Measurements from ENCODE around the gene FABP3. TPM values are rescaled to one million over a fixed set of nuclear protein-coding genes. Genes with fewer than 3 reads are reported as not detected.

The FABP3 gene
- total and polyA plus RNA-seq, 2 of the 4 experiments (the other 2 are of a cell fraction) = 4.8 to 8.6 TPM

DNA sequence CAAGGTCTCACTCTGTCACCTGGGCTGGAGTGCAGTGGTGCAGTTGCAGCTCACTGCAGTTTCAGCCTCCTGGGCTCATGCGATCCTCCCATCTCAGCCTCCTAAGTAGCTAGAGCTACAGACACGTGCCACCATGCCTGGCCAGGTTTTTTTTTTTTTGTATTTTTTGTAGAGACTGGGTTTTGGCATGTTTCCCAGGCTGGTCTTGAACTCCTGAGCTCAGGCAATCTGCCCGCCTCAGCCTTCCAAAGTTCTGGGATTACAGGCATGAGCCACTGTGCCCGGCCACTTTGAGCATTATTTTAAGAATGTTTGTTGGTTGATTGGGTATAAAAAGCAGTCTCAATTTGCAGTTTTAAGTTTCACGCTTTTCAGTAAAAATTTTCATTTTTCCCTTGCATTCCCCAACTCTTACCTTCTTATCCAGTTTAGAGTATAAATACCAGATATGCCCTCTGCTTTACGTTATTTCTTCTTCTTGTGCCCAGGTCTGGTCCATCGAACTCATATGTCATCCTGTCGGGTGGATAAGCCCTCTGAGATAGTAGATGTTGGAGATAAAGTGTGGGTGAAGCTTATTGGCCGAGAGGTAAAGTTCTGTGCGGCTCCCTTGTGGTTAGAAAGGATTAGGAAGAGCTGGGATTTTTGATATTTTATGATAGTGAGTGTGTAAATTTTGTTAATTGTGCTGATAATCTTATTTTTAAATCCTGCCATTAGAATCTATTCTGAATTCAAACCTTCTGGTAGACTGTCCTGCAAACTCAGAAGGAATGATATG is 36.0 kb downstream of the FABP3 start (continued):
- TF ChIP-seq CEBPB (IDR thresholded peaks at IDR 0.05; ENCODE audit: low read depth, low read length) = no peak

DNA sequence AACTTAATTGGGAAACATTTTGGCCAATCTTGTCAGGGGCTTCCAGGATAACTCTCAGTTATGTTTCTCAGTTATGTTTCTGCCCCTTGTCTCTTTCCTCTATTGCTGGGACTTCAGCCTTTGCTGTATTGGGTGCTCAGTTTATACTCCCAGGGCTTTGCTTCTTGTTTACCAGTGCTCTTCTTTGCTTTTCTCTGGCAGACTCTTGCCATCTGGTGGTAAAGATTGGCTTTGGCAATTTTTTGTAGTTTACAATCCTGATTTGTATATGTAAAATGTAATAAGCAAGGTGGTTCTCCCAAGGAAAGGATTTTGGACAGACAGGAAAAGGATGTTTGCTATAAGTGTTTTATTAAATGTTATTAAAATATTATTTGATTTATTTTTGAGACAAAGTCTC is 37.9 kb downstream of the FABP3 start:
- H4K8ac ChIP-seq (ENCODE audit: low read depth in 2 of 2, low read length in 2 of 2) = no peak overlapping the region
- H3K79me1 ChIP-seq (ENCODE audit: low read depth in 1 of 2, low read length in 2 of 2) = 0 out of 4 replicates have a peak, but pooled peaks cover 0 to 2% of the 10 kb centered on the region in 2 experiments
- H4K91ac ChIP-seq (ENCODE audit: insufficient read depth, low read depth, low read length) = no peak overlapping the region
- H3K9ac ChIP-seq (ENCODE audit: low read depth, low read length) = no peak overlapping the region
- POLR2A ChIA-PET (ENCODE audit: unreplicated experiment) = no interaction called here
- ATAC-seq (ENCODE audit: low read depth) = peak; percentile 81
- no TSS peak for BruUV-seq (replicated peaks)
- H2AFZ ChIP-seq (replicated peaks; ENCODE audit: low read length, poor library complexity) = no peak overlapping the region
- H3K23ac ChIP-seq (ENCODE audit: low read depth, low read length) = no peak overlapping the region
- H3K56ac ChIP-seq (ENCODE audit: extremely low read depth, insufficient read depth, low read length) = no peak overlapping the region
- H3K4ac ChIP-seq (ENCODE audit: low read depth, low read length) = no peak overlapping the region
- no peaks in the 10 kb centered on the region for H3K9me1 ChIP-seq (ENCODE audit: insufficient read depth, low read length)
- H2AK5ac ChIP-seq (ENCODE audit: low read depth, low read length) = no peak overlapping the region
- H3K36me3 ChIP-seq (ENCODE audit: control insufficient read depth, insufficient read depth, low read length) = peaks cover 3% of the 10 kb centered on the region; the same call in 1 of the 2 replicates
- H3K4me1 ChIP-seq (ENCODE audit: control insufficient read depth, insufficient read depth, low read length) = no peaks in the 10 kb centered on the region
- no peak overlapping the region for H3K18ac ChIP-seq (ENCODE audit: low read depth, low read length)
- no peak overlapping the region for H3K4me3 ChIP-seq (ENCODE audit: insufficient read depth, low read depth, low read length)
- CTCF ChIA-PET = no interaction called here
- dilution Hi-C loops (cut with HindIII; ENCODE audit: low sequenced_read_pairs, unreplicated experiment) = no loop called here
- intact Hi-C loops (cut with micrococcal nuclease) = loop anchor here (1.0 to 10.0 kb wide), 3 partner anchors 39 to 530 kb away; partner anchors contain the start of gene SNRNP40
- no peak overlapping the region for H2BK5ac ChIP-seq (ENCODE audit: low read depth, low read length, poor library complexity, severe bottlenecking)
- no peaks in the 10 kb centered on the region for H3K27me3 ChIP-seq (ENCODE audit: control insufficient read depth, insufficient read depth, low read length)
- no peaks in the 10 kb centered on the region for H3K9me3 ChIP-seq (ENCODE audit: control insufficient read depth, insufficient read depth, low read length)
- H3K27ac ChIP-seq (ENCODE audit: insufficient read depth, low read length) = no peak overlapping the region
- H2AK9ac ChIP-seq (replicated peaks; ENCODE audit: low read depth, low read length, poor library complexity) = no peak overlapping the region
- no peak overlapping the region for H2BK20ac ChIP-seq (ENCODE audit: low read depth, low read length)
- peak; percentile 59 for TF ChIP-seq SMC3 (IDR thresholded peaks at IDR 0.05; ENCODE audit: low read depth, low read length)
- peak; percentile 65 for TF ChIP-seq RAD21 (IDR thresholded peaks at IDR 0.05; ENCODE audit: low read length)
- no peak for TF ChIP-seq RCOR1 (IDR thresholded peaks at IDR 0.05; ENCODE audit: insufficient replicate concordance, low read length)
- no peak for TF ChIP-seq NFE2L2 (IDR thresholded peaks at IDR 0.05; ENCODE audit: low read depth, low read length)
- peak; percentile 51 for TF ChIP-seq CTCF (conservative IDR thresholded peaks at IDR 0.05; ENCODE audit: low read depth, low read length)
- no peak overlapping the region for H2BK120ac ChIP-seq (ENCODE audit: low read depth, low read length)
- no peak overlapping the region for H3K14ac ChIP-seq (replicated peaks; ENCODE audit: low read depth, low read length)
- H4K5ac ChIP-seq (ENCODE audit: low read depth, low read length) = no peak overlapping the region
- no peak overlapping the region for H3K4me2 ChIP-seq (ENCODE audit: low read depth, low read length)
- no peaks in the 10 kb centered on the region for H4K20me1 ChIP-seq (ENCODE audit: insufficient read depth, low read length)
- no peak overlapping the region for H2BK15ac ChIP-seq (ENCODE audit: low read depth, low read length)
- peak; percentile 46 for DNase-seq
- in situ Hi-C loops (cut with MboI; ENCODE audit: low sequenced_read_pairs) = no loop called here

Measured in IMR-90 (cell line).